Ovary (tissue), 9 donors: Measurements from ENCODE around the gene EYA2. TPM values are rescaled to one million over a fixed set of nuclear protein-coding genes. Genes with fewer than 3 reads are reported as not detected.

Experiments used
- DNase-seq, 5 donors: peaks; one replicate each; pipeline ENCODE4 v3.0.0-alpha.2; 2019 to 2020
- H3K27ac ChIP-seq, 2 donors: fragments of 200-600 bp; one replicate each; pipeline versions ENCODE4 v1.5.1 to v1.8.0; 2019 to 2022
- H3K27me3 ChIP-seq: fragments of 200-600 bp; one replicate; pipeline ENCODE4 v1.8.0; 2022
- H3K36me3 ChIP-seq: fragments of 200-600 bp; sonication (generic); one replicate; pipeline ENCODE4 v1.5.1; 2019
- H3K4me1 ChIP-seq: one replicate; pipeline ENCODE4 v1.8.1; 2013; ENCODE audit warnings: mild to moderate bottlenecking, moderate library complexity; ENCODE audit not compliant: insufficient read depth
- H3K4me3 ChIP-seq: fragments of 200-600 bp; sonication (generic); one replicate; pipeline ENCODE4 v1.5.1; 2017
- H3K9me3 ChIP-seq, 2 donors: fragments of 200-600 bp in 1 of 2; sonication (generic) in 1 of 2; one replicate each; pipeline versions ENCODE4 v1.5.1 to v1.8.1; 2013 to 2019; ENCODE audit warnings: mild to moderate bottlenecking in 1 of 2, moderate library complexity in 1 of 2
- CTCF ChIP-seq, 3 donors: fragments of 450-650 bp in 2 of 3; fragments of 200-600 bp in 1 of 3; IDR thresholded peaks; one replicate each; pipeline versions ENCODE4 v1.5.1 to v1.8.0; 2016 to 2022; ENCODE audit warnings: antibody characterized with exemption in 3 of 3, mild to moderate bottlenecking in 1 of 3
- EP300 ChIP-seq: sonication (generic); formaldehyde crosslinking; IDR thresholded peaks from one replicate; pipeline ENCODE4 v1.6.1; 2017; ENCODE audit warnings: antibody characterized with exemption
- POLR2A ChIP-seq: fragments of 450-650 bp; IDR thresholded peaks from one replicate; pipeline ENCODE4 v1.6.1; 2017; ENCODE audit warnings: antibody characterized with exemption, mild to moderate bottlenecking, moderate library complexity
- WGBS, 3 donors: extraction: QIAGEN DNeasy Blood & Tissue Kit in 1 of 3; methylation state at CpG; one replicate each; pipeline versions ENCODE4 v1.1.5 to v1.1.7; 2013 to 2017; 5-methylcytosine and 5-hydroxymethylcytosine counted together
- intact Hi-C, 4 donors: fragments of 100-400 bp; cut with DNase I; formaldehyde crosslinking; loops; one replicate each; pipeline versions ENCODE4 v1.11.0 to v1.15.1; 2022 to 2023
- polyA plus RNA-seq, 2 donors: library from polyadenylated mRNA; stranded (reverse); fragments of 200-250 nt in 1 of 2; fragments of 350-450 nt in 1 of 2; fragmentation: Illumina TruSeq in 1 of 2; extraction: RNeasy Lipid Tissue Mini Kit (QIAGEN cat#74804) in 1 of 2; gene quantifications; one replicate each; pipeline ENCODE4 v1.2.3, GENCODE V29; 2013 to 2014
- total RNA-seq, 7 donors: library from RNA; depleted of rRNA in 2 of 7; stranded (reverse); fragments of >200 nt in 2 of 7; fragmentation: NEBNext Ultra II Directional in 3 of 7; extraction: Animal tissue kit (Norgen Biotek cat#: 25700) in 3 of 7; gene quantifications; one replicate each; pipeline versions ENCODE4 v1.1.0 to v1.2.4, GENCODE V29; 2016 to 2023
- donor health status: DM: no; HTN: no; CAD: no; lungs with moderate emphysema.
- donor health status: DM: no; HTN: no; CAD: no.
- donor health status: Bipolar disorder and iron deficiency.
- donor health status: DM: yes; HTN: yes; CAD: no.
- donor health status: DM: no; HTN: no; CAD: no.
- donor health status: DM: yes; HTN: yes; CAD: no.

Gene EYA2
- total and polyA plus RNA-seq, 9 donors, result 0.18 to 7.6 (median 1.7) TPM

GRCh38 chr20:47124181-47124717 lies 229.6 kb downstream of the EYA2 start:
- H3K4me1 ChIP-seq, result no peaks in the 10 kb centered on the region
- intact Hi-C loops, result no loop called here
- no peak overlapping the region for H3K4me3 ChIP-seq
- WGBS, 3 donors, result 45 to 60% (median 52%) methylated on average over 3 of the region's 3 CpGs
- no peak for TF ChIP-seq POLR2A
- TF ChIP-seq CTCF (IDR thresholded peaks at IDR 0.05), result no peak
- no peak for TF ChIP-seq EP300
- H3K27ac ChIP-seq, result no peak overlapping the region
- H3K36me3 ChIP-seq, result no peaks in the 10 kb centered on the region
- no peaks in the 10 kb centered on the region for H3K27me3 ChIP-seq
- DNase-seq, result no peak
- no peaks in the 10 kb centered on the region for H3K9me3 ChIP-seq

- no peaks in the 10 kb centered on the region for H3K4me1 ChIP-seq
- no peaks in the 10 kb centered on the region for H3K27me3 ChIP-seq
- DNase-seq, result no peak
- H3K36me3 ChIP-seq, result no peaks in the 10 kb centered on the region
- intact Hi-C loops, result no loop called here
- no peak overlapping the region for H3K4me3 ChIP-seq
- H3K27ac ChIP-seq, result no peak overlapping the region
- TF ChIP-seq EP300 (no peak), POLR2A (no peak), CTCF (IDR thresholded peaks at IDR 0.05) (no peak)
- no peaks in the 10 kb centered on the region for H3K9me3 ChIP-seq
Observed at GRCh38 chr20:47125508-47125757, 230.8 kb downstream of the EYA2 start.

GRCh38 chr20:47125758-47126591 lies 231.3 kb downstream of the EYA2 start:
- no peaks in the 10 kb centered on the region for H3K4me1 ChIP-seq
- H3K27ac ChIP-seq, result no peak overlapping the region
- 31 to 49% (median 32%) methylated on average over 20 of the region's 20 CpGs for WGBS, 3 donors

GRCh38 chr20:47126709-47127108 lies 232.1 kb downstream of the EYA2 start:
- Histone ChIP-seq H3K36me3 (no peaks in the 10 kb centered on the region), H3K4me3 (no peak overlapping the region), H3K9me3 (no peaks in the 10 kb centered on the region), H3K27ac (no peak overlapping the region), H3K4me1 (no peaks in the 10 kb centered on the region), H3K27me3 (no peaks in the 10 kb centered on the region)
- intact Hi-C loops, result no loop called here
- TF ChIP-seq EP300 (no peak), CTCF (IDR thresholded peaks at IDR 0.05) (no peak), POLR2A (no peak)
- no peak for DNase-seq
- WGBS, 3 donors, result 57 to 74% (median 58%) methylated on average over 5 of the region's 5 CpGs

More at GRCh38 chr20:47125758-47126591, 231.3 kb downstream of the EYA2 start:
- no peaks in the 10 kb centered on the region for H3K36me3 ChIP-seq
- H3K27me3 ChIP-seq, result no peaks in the 10 kb centered on the region
- intact Hi-C loops, result no loop called here
- H3K9me3 ChIP-seq, result no peaks in the 10 kb centered on the region
- DNase-seq, result no peak
- no peak overlapping the region for H3K4me3 ChIP-seq
- TF ChIP-seq EP300 (no peak), POLR2A (no peak), CTCF (IDR thresholded peaks at IDR 0.05) (no peak)
